ENCODE measurements around the gene NUPR1. TPM values are rescaled to one million over a fixed set of nuclear protein-coding genes. Genes with fewer than 3 reads are reported as not detected.
"Not testable (repeated sequence)": the region's sequence is repeated elsewhere in the genome, so short reads cannot be mapped to it uniquely, and the experiment has no call there.

The NUPR1 gene
- total RNA-seq, 4 donors from 2014 or later: 32.8 to 52.8 (median 41.1) TPM

- ATAC-seq: peak; percentile 44
- H3K27me3 ChIP-seq: no peaks in the 10 kb centered on the region
- peak overlapping the region; percentile 86 to 99 for H3K4me3 ChIP-seq
- H3K4me1 ChIP-seq: peaks cover 0 to 29% (median 3%) of the 10 kb centered on the region in 3 donors
- no peak for TF ChIP-seq POLR2AphosphoS5 (IDR thresholded peaks at IDR 0.05)
- TF ChIP-seq, protein P1, sequence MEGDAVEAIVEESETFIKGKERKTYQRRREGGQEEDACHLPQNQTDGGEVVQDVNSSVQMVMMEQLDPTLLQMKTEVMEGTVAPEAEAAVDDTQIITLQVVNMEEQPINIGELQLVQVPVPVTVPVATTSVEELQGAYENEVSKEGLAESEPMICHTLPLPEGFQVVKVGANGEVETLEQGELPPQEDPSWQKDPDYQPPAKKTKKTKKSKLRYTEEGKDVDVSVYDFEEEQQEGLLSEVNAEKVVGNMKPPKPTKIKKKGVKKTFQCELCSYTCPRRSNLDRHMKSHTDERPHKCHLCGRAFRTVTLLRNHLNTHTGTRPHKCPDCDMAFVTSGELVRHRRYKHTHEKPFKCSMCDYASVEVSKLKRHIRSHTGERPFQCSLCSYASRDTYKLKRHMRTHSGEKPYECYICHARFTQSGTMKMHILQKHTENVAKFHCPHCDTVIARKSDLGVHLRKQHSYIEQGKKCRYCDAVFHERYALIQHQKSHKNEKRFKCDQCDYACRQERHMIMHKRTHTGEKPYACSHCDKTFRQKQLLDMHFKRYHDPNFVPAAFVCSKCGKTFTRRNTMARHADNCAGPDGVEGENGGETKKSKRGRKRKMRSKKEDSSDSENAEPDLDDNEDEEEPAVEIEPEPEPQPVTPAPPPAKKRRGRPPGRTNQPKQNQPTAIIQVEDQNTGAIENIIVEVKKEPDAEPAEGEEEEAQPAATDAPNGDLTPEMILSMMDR (IDR thresholded peaks at IDR 0.05): peak in 3 of 4 experiments; percentile 41 to 60 (median 42)
- H3K36me3 ChIP-seq: peaks cover 0 to 38% of the 10 kb centered on the region in 2 donors
- WGBS, 2 donors (ENCODE audit: low coverage in 1 of 2): 0% methylated on average over 1 to 13 of the region's 42 CpGs
- H3K9me3 ChIP-seq: no peaks in the 10 kb centered on the region
- peak overlapping the region; percentile 79 to 94 (median 89) for H3K27ac ChIP-seq
Observed at GRCh38 chr16:28491230-28491969, 47.4 kb downstream of the NUPR1 start.

- no CpG with 5 or more reads among the region's 5 CpGs for WGBS, 2 donors (ENCODE audit: low coverage in 1 of 2)
- H3K4me3 ChIP-seq: no peak overlapping the region
- no peak overlapping the region for H3K27ac ChIP-seq
- peaks cover 0 to 86% of the 10 kb centered on the region in 2 donors for H3K36me3 ChIP-seq
- H3K27me3 ChIP-seq: no peaks in the 10 kb centered on the region
- no peaks in the 10 kb centered on the region for H3K9me3 ChIP-seq
- peaks cover 0 to 22% (median 3%) of the 10 kb centered on the region in 3 donors for H3K4me1 ChIP-seq
- TF ChIP-seq EP300 (IDR thresholded peaks at IDR 0.05) (no peak), POLR2AphosphoS5 (IDR thresholded peaks at IDR 0.05) (no peak), POLR2A (IDR thresholded peaks at IDR 0.05) (no peak)
- no peak for ATAC-seq
Observed at GRCh38 chr16:28486266-28486665, 52.5 kb downstream of the NUPR1 start.

DNA sequence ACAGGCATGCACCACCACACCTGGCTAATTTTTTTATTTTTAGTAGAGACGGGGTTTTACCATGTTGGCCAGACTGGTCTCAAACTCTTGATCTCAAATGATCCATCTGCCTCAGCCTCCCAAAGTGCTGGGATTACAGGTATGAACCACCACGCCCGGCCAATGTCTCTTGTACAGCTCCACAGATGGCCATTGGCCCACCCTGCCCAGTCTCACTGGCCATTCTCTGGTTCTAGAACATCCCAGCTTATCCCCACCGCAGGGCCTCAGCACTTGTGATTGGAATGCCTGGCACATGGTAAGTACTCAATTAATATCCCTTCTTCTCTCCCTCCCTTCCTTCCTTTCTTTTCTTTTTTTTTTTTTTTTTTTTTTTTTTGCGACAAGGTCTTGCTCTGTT, 55.4 kb downstream of the NUPR1 start:
- ATAC-seq, H3K4me3 ChIP-seq, H3K4me1 ChIP-seq, H3K9me3 ChIP-seq, H3K27ac ChIP-seq, H3K27me3 ChIP-seq: not testable (repeated sequence)
- WGBS, 2 donors (ENCODE audit: low coverage in 1 of 2): 89 to 98% methylated on average over 3 to 4 of the region's 5 CpGs
- peaks cover 0 to 97% of the 10 kb centered on the region in 2 donors for H3K36me3 ChIP-seq

Other genes starting within 250 kb of the NUPR1 start
- under 1 TPM in 1 of 4 donors, not detected in 3; 0.16 TPM for gene SBK1, start 246.4 kb downstream of the NUPR1 start, total RNA-seq
- 1 to 10 TPM in 2 of 4 donors, not detected in 2; 1.1 to 2.8 TPM for gene NPIPB6, start 175.5 kb downstream of the NUPR1 start, total RNA-seq
- gene EIF3CL, start 135.1 kb downstream of the NUPR1 start, total RNA-seq: 100 to 1,000 TPM in 3 of 4 donors, 10 to 100 TPM in 1; 96.5 to 180 (median 105) TPM
- under 1 TPM in 1 of 4 donors, not detected in 3; 0.25 TPM for gene NPIPB7, start 66.6 kb downstream of the NUPR1 start, total RNA-seq
- 10 to 100 TPM; 14.0 to 21.8 (median 18.2) TPM for gene CLN3, start 46.9 kb downstream of the NUPR1 start, total RNA-seq
- 1 to 10 TPM; 1.2 to 3.1 (median 1.5) TPM for gene APOBR, start 44.3 kb downstream of the NUPR1 start, total RNA-seq
- gene IL27, start 32.1 kb downstream of the NUPR1 start, total RNA-seq: not detected
- 10 to 100 TPM; 20.3 to 45.1 (median 35.3) TPM for gene SGF29, start 14.9 kb upstream of the NUPR1 start, total RNA-seq
- gene SULT1A2, start 58.1 kb upstream of the NUPR1 start, total RNA-seq: 1 to 10 TPM in 1 of 4 donors, under 1 TPM in 1, not detected in 2; 0.27 to 1.2 TPM
- 10 to 100 TPM in 2 of 4 donors, 1 to 10 TPM in 2; 3.3 to 21.1 (median 9.4) TPM for gene SULT1A1, start 71.1 kb upstream of the NUPR1 start, total RNA-seq
- gene NPIPB8, start 99.1 kb upstream of the NUPR1 start, total RNA-seq: not detected
- 100 to 1,000 TPM in 3 of 4 donors, 10 to 100 TPM in 1; 95.7 to 301 (median 173) TPM for gene EIF3C, start 172.5 kb upstream of the NUPR1 start, total RNA-seq
- gene NPIPB9, start 212.8 kb upstream of the NUPR1 start, total RNA-seq: 1 to 10 TPM in 3 of 4 donors, under 1 TPM in 1; 0.35 to 8.2 (median 3.0) TPM

Data from gastroesophageal sphincter (tissue), 4 donors.